ENCODE results near the gene NQO2. TPM values are rescaled to one million over a fixed set of nuclear protein-coding genes. Genes with fewer than 3 reads are reported as not detected.
"Not testable (repeated sequence)": the region's sequence is repeated elsewhere in the genome, so short reads cannot be mapped to it uniquely, and the experiment has no call there.

NQO2 gene
- total RNA-seq, 5 donors from 2014 or later (not counting 1 experiment from before 2014, with no cell fraction given), result 9.1 to 54.6 (median 33.0) TPM

DNA sequence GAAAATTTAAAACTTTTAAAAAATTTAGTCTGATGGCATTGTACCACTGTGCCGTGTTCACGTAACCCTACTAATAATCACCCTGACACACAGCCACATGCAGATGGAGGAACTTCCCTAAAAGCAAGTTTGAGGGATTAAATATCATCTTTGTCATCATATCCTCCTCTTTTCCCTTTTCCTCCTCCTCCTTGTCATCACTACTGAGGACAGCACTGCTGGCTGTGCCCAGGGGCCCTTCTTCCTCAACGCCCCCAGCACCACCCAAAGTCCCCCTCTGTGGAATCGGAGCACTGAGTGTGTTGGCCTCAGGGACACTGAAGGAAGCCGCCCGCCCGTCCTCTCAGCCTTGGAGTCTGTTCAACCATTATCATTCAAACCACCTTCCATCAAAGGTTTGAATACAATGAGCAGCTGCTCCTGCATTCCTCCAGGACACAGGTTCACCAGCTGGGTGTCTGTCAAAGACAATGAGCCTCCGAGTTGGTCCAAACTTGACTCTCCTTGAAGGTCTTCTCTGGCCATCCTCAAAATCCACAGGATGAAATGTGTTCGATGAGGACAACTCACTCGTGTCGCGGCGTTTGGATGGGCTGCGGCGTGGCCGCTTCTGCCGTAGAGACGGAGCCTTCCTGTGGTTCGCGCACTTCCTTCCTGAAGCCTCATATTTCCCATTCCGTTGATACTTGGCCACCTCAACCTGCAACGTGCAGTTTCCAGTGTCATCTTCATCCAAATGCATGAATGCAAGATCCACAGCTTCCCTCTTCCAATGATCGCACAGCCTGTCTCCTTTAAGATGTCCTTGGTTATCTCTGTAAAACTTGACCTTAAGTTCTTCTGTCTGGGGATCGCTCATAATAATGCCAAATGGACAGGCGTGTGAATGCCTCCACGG lies 23.3 kb downstream of the NQO2 start:
- CTCF ChIA-PET, result interaction anchor here in 1 of 2 donors (0.8 to 1.5 kb wide), 2 partner anchors 16 to 21 kb away, joined by 4 to 6 read pairs; no protein-coding TSS in a partner anchor
- peak; percentile 6 to 29 (median 20) for ATAC-seq (replicated peaks in 1 of 4)
- peaks cover 14% of the 10 kb centered on the region for H3K36me3 Mint-ChIP-seq

DNA sequence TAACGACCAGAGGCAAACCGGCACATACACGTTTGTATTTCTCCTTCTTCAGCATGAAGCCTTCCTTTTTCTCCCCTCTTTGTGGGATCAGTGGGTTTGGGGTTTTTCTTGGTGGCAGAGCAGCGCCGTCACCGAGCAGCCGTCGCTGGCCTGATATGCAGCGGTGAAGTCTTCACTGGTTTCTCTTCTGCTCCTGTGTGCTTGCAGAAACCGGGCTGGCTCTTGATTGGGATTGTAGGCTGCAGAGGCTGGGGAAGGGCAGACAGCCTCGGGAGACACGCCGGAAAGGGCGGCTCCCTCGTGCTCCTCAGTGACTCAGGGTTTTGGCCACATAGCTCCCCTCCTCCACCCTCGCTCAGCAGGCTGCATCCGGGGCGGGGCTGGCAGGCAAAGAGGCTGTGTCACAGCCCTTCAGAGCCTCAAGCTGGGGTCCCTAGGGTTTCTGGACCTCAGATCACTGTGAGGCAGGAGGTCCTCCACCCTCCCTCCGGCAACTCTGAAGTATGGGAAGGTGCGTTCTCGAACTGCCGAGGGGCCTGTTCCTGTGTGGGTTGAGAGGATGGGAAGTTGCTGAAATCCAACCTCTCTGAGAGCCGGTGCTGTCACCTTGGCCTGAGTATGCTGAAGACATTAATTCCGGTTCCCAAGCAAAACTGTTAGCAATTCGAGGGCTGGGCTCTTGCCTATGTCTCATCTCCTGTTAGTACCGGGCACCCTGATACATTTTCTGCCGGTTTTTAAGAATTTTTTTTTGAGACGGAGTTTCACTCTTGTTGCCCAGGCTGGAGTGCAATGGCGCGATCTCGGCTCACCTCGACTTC lies 24.2 kb downstream of the NQO2 start:
- Mint-ChIP-seq H3K36me3 (peaks cover 14% of the 10 kb centered on the region), H3K4me1 (peaks cover 46 to 61% (median 56%) of the 10 kb centered on the region in 3 donors), H3K4me3 (peak overlapping the region; percentile 88 to 92 (median 90)), H3K9me3 (no peaks in the 10 kb centered on the region), H3K27ac (peak overlapping the region; percentile 94 to 98), H3K27me3 (no peaks in the 10 kb centered on the region)
- Histone ChIP-seq H3K27ac (ENCODE audit: low read length) (peak overlapping the region; percentile 80), H3K4me1 (ENCODE audit: control insufficient read depth in 1 of 2, extremely low read depth in 1 of 2, insufficient read depth in 2 of 2, low read length in 2 of 2) (peaks cover 24 to 64% of the 10 kb centered on the region in 2 experiments), H3K4me3 (ENCODE audit: control insufficient read depth in 1 of 2, extremely low read depth in 1 of 2, low read length in 1 of 2) (peak overlapping the region; percentile 60 to 63), H3K9me3 (no peaks in the 10 kb centered on the region), H3K27me3 (replicated peaks in 1 of 2; ENCODE audit: control insufficient read depth in 2 of 2, extremely low read depth in 1 of 2, insufficient read depth in 2 of 2, low read length in 1 of 2) (no peaks in the 10 kb centered on the region), H3K36me3 (ENCODE audit: control insufficient read depth in 2 of 2, extremely low read depth in 1 of 2, insufficient read depth in 1 of 2, low read length in 1 of 2) (peaks cover 5 to 9% of the 10 kb centered on the region in 2 donors)
- POLR2A ChIA-PET, result no interaction called here
- CTCF ChIA-PET, result interaction anchor here in 1 of 2 donors (0.7 to 1.5 kb wide), 3 partner anchors 15 to 24 kb away, joined by 4 to 6 read pairs (median 4); no protein-coding TSS in a partner anchor
- peak; percentile 55 to 91 (median 72) for DNase-seq
- 2% methylated on average over 14 of the region's 32 CpGs for whole genome bisulfite sequencing (ENCODE audit: insufficient coverage)
- peak; percentile 87 to 90 (median 88) for ATAC-seq (replicated peaks in 1 of 4)

More for the DNA sequence above, 23.3 kb downstream of the NQO2 start:
- Histone ChIP-seq H3K27me3 (replicated peaks in 1 of 2; ENCODE audit: control insufficient read depth in 2 of 2, extremely low read depth in 1 of 2, insufficient read depth in 2 of 2, low read length in 1 of 2) (no peaks in the 10 kb centered on the region), H3K4me3 (ENCODE audit: control insufficient read depth in 1 of 2, extremely low read depth in 1 of 2, low read length in 1 of 2) (peak overlapping the region; percentile 60 to 63), H3K9me3 (no peaks in the 10 kb centered on the region), H3K4me1 (ENCODE audit: control insufficient read depth in 1 of 2, extremely low read depth in 1 of 2, insufficient read depth in 2 of 2, low read length in 2 of 2) (peaks cover 24 to 58% of the 10 kb centered on the region in 2 experiments), H3K36me3 (ENCODE audit: control insufficient read depth in 2 of 2, extremely low read depth in 1 of 2, insufficient read depth in 1 of 2, low read length in 1 of 2) (peaks cover 5 to 9% of the 10 kb centered on the region in 2 donors), H3K27ac (ENCODE audit: low read length) (peak overlapping the region; percentile 80)
- Mint-ChIP-seq H3K27me3 (no peaks in the 10 kb centered on the region), H3K4me3 (peak overlapping the region; percentile 88 to 92 (median 90)), H3K27ac (peak overlapping the region; percentile 94 to 98), H3K4me1 (peaks cover 46 to 53% (median 47%) of the 10 kb centered on the region in 3 donors), H3K9me3 (no peaks in the 10 kb centered on the region)
- POLR2A ChIA-PET, result no interaction called here
- 12% methylated on average over 21 of the region's 26 CpGs for WGBS (ENCODE audit: insufficient coverage)
- peak in 5 of 35 experiments; percentile 3 to 51 (median 31) for DNase-seq

DNA sequence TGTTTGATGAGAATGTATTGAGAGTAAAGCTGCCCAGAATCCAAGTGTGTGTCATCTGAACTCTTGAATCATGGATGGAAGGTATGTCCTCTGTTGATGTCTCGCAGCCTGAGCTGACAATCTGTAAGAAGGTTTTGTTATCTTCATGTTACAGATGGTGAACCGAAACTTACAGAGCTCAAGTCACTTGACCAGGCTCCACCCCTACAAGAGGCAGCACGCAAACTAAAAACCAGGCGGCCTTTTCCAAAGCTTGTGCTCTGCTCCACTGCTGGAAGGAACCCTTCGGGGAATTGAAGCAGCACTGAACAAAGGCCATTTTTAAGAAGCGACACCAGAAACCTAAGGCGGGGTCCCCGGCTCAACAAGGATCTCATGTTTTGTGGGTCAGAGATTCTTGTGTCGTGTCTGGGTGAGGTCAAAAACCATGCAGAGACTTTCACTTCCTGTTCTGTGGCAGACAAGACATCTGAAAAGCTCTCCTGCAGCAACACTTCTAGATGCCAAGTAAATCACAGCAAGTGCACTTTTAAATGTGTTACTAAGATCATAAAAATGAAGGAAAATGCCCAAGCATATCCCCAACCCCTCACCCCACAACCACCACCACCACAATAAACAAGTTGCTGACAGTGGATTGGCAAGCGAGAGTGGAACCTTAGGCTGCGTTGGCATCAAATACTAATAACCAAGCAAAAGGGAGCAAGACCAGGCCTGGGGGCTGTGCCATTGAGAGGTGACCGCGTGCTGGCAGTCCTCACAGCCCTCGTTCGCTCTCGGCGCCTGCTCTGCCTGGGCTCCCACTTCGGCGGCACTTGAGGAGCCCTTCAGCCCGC lies 27.3 kb downstream of the NQO2 start:
- no peaks in the 10 kb centered on the region for H3K27me3 ChIP-seq (replicated peaks in 1 of 2; ENCODE audit: control insufficient read depth in 2 of 2, extremely low read depth in 1 of 2, insufficient read depth in 2 of 2, low read length in 1 of 2)
- peaks cover 24 to 64% of the 10 kb centered on the region in 2 experiments for H3K4me1 ChIP-seq (ENCODE audit: control insufficient read depth in 1 of 2, extremely low read depth in 1 of 2, insufficient read depth in 2 of 2, low read length in 2 of 2)
- 65% methylated on average over 9 of the region's 20 CpGs for WGBS (ENCODE audit: insufficient coverage)
- POLR2A ChIA-PET, result interaction anchor here (0.5 to 1.7 kb wide), 5 partner anchors 12 to 528 kb away, joined by 3 to 7 read pairs (median 3); partner anchors contain the start of gene NQO2 (in 1 of the 2)
- peaks cover 46 to 62% (median 57%) of the 10 kb centered on the region in 3 donors for H3K4me1 Mint-ChIP-seq
- no peaks in the 10 kb centered on the region for H3K9me3 Mint-ChIP-seq
- H3K27ac ChIP-seq (ENCODE audit: low read length), result peak overlapping the region; percentile 39
- no peaks in the 10 kb centered on the region for H3K36me3 ChIP-seq (ENCODE audit: control insufficient read depth in 2 of 2, extremely low read depth in 1 of 2, insufficient read depth in 1 of 2, low read length in 1 of 2)
- H3K27ac Mint-ChIP-seq, result peak overlapping the region; percentile 94 to 97
- H3K9me3 ChIP-seq, result no peaks in the 10 kb centered on the region
- CTCF ChIA-PET, result interaction anchor here (0.6 to 1.6 kb wide), 3 partner anchors 11 to 37 kb away, joined by 4 to 12 read pairs (median 4); no protein-coding TSS in a partner anchor
- DNase-seq, result peak in 20 of 35 experiments; percentile 2 to 60 (median 32)
- peak overlapping the region; percentile 63 to 71 (median 64) for H3K4me3 Mint-ChIP-seq
- no peak overlapping the region for H3K4me3 ChIP-seq (ENCODE audit: control insufficient read depth in 1 of 2, extremely low read depth in 1 of 2, low read length in 1 of 2)
- no peaks in the 10 kb centered on the region for H3K36me3 Mint-ChIP-seq
- peaks cover 0 to 4% of the 10 kb centered on the region in 2 donors for H3K27me3 Mint-ChIP-seq
- peak; percentile 47 to 57 (median 52) for ATAC-seq (replicated peaks in 1 of 4)

DNA sequence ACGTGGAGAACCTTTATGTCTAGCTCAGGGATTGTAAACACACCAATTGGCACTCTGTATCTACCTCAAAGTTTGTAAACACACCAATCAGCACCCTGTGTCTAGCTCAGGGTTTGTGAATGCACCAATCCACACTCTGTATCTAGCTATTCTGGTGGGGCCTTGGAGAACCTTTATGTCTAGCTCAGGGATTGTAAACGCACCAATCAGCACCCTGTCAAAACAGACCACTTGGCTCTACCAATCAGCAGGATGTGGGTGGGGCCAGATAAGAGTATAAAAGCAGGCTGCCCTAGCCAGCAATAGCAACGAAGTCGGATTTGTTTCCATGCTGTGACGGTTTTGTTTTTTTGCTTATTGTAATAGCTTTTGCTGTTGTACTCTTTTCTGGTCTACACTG lies 28.5 kb downstream of the NQO2 start:
- H3K36me3 ChIP-seq (ENCODE audit: control insufficient read depth in 2 of 2, extremely low read depth in 1 of 2, insufficient read depth in 1 of 2, low read length in 1 of 2); H3K9me3 ChIP-seq; H3K9me3 Mint-ChIP-seq; H3K4me3 ChIP-seq (ENCODE audit: control insufficient read depth in 1 of 2, extremely low read depth in 1 of 2, low read length in 1 of 2); H3K36me3 Mint-ChIP-seq; H3K27me3 ChIP-seq (replicated peaks in 1 of 2; ENCODE audit: control insufficient read depth in 2 of 2, extremely low read depth in 1 of 2, insufficient read depth in 2 of 2, low read length in 1 of 2); DNase-seq; H3K27ac ChIP-seq (ENCODE audit: low read length); ATAC-seq (replicated peaks in 1 of 4); H3K27me3 Mint-ChIP-seq: not testable (repeated sequence)
- H3K27ac Mint-ChIP-seq, result peak overlapping the region; percentile 55 to 72
- 96% methylated on average over 4 of the region's 5 CpGs for WGBS (ENCODE audit: insufficient coverage)
- H3K4me1 Mint-ChIP-seq, result peaks cover 35 to 54% (median 50%) of the 10 kb centered on the region in 3 donors
- POLR2A ChIA-PET, result interaction anchor here in 1 of 2 donors (0.5 kb wide), 1 partner anchor 22 kb away, joined by 3 read pairs; no protein-coding TSS in a partner anchor
- peak overlapping the region in 1 of 3 donors; percentile 16 for H3K4me3 Mint-ChIP-seq
- CTCF ChIA-PET, result interaction anchor here in 1 of 2 donors (0.7 kb wide), 1 partner anchor 47 kb away, joined by 3 read pairs; no protein-coding TSS in a partner anchor
- peaks cover 21 to 53% of the 10 kb centered on the region in 2 experiments for H3K4me1 ChIP-seq (ENCODE audit: control insufficient read depth in 1 of 2, extremely low read depth in 1 of 2, insufficient read depth in 2 of 2, low read length in 2 of 2)

DNA sequence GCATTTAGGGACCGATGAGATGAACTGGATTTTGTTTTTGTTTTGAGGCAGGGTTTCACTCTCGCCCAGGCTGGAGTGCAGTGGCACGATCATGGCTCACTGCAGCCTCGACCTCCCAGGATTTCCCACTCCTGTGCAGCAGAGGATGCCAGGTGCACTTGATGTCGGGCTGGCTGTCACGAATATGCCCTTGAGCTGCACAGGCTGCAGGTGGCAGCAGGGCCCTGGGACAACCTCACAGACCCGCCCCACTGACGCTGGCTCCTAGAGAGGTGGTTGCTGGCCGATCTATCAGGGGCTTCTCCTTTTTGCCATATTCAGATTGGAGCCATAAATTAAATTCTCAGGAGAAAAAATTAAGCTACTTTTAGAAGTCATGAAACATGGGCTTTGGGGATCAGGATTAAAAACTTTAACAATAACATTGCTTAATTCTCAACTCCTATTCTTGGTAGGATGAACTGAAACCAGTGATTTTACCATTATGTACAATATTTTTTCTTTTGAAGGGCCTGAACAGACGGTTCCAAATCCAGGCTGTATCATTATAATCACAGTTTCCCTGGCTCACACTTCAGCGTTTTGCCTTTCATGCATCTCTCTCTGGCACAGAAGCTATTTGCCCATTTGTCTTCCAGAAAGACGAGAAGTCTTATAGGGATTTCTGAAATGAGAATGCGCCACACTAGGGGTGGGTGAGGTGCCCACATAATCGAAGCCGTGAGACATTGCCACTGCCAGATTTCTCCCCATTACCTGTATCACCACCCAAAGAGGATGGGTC lies 32.4 kb downstream of the NQO2 start:
- H3K27me3 Mint-ChIP-seq, result peaks cover 0 to 4% of the 10 kb centered on the region in 2 donors
- ChIA-PET POLR2A (no interaction called here), CTCF (interaction anchor here in 1 of 2 donors (0.5 kb wide), 1 partner anchor 30 kb away, joined by 3 read pairs; no protein-coding TSS in a partner anchor)
- Histone ChIP-seq H3K9me3 (no peaks in the 10 kb centered on the region), H3K27me3 (replicated peaks in 1 of 2; ENCODE audit: control insufficient read depth in 2 of 2, extremely low read depth in 1 of 2, insufficient read depth in 2 of 2, low read length in 1 of 2) (no peaks in the 10 kb centered on the region), H3K27ac (ENCODE audit: low read length) (no peak overlapping the region), H3K4me1 (ENCODE audit: control insufficient read depth in 1 of 2, extremely low read depth in 1 of 2, insufficient read depth in 2 of 2, low read length in 2 of 2) (peaks cover 3 to 15% of the 10 kb centered on the region in 2 experiments), H3K4me3 (ENCODE audit: control insufficient read depth in 1 of 2, extremely low read depth in 1 of 2, low read length in 1 of 2) (no peak overlapping the region), H3K36me3 (ENCODE audit: control insufficient read depth in 2 of 2, extremely low read depth in 1 of 2, insufficient read depth in 1 of 2, low read length in 1 of 2) (no peaks in the 10 kb centered on the region)
- ATAC-seq (replicated peaks in 1 of 4), result peak; percentile 49 to 78 (median 63)
- no peak overlapping the region for H3K27ac Mint-ChIP-seq
- 53% methylated on average over 10 of the region's 15 CpGs for WGBS (ENCODE audit: insufficient coverage)
- DNase-seq, result peak in 5 of 35 experiments; percentile 32 to 44 (median 36)
- no peak overlapping the region for H3K4me3 Mint-ChIP-seq
- peaks cover 0 to 8% (median 0%) of the 10 kb centered on the region in 3 donors for H3K9me3 Mint-ChIP-seq
- H3K36me3 Mint-ChIP-seq, result no peaks in the 10 kb centered on the region
- H3K4me1 Mint-ChIP-seq, result peaks cover 4 to 16% (median 15%) of the 10 kb centered on the region in 3 donors
